ENCODE measurements around the gene ADAM10. TPM values are rescaled to one million over a fixed set of nuclear protein-coding genes. Genes with fewer than 3 reads are reported as not detected.
"Not testable (repeated sequence)": the region's sequence is repeated elsewhere in the genome, so short reads cannot be mapped to it uniquely, and the experiment has no call there.

Gene ADAM10
- polyA plus RNA-seq, 12 donors, result 78.2 to 136 (median 91.3) TPM; not detected in 1

GRCh38 chr15:58682234-58682633 is 67.3 kb downstream of the ADAM10 start:
- no peak for DNase-seq

GRCh38 chr15:58678683-58679082 is 70.8 kb downstream of the ADAM10 start:
- no peak for DNase-seq

GRCh38 chr15:58677426-58677825 is 72.1 kb downstream of the ADAM10 start:
- DNase-seq, result no peak

- DNase-seq, result no peak
Measured at GRCh38 chr15:58676766-58677165, 72.7 kb downstream of the ADAM10 start.

GRCh38 chr15:58671186-58671585 is 78.3 kb downstream of the ADAM10 start:
- DNase-seq, result no peak

- DNase-seq, result no peak
Measured at GRCh38 chr15:58669108-58669507, 80.4 kb downstream of the ADAM10 start.

- no peak for DNase-seq
Measured at GRCh38 chr15:58666957-58667356, 82.5 kb downstream of the ADAM10 start.

- no peak for DNase-seq
Measured at GRCh38 chr15:58665672-58666071, 83.8 kb downstream of the ADAM10 start.

- DNase-seq, result no peak
Measured at GRCh38 chr15:58650102-58650501, 99.4 kb downstream of the ADAM10 start.

- DNase-seq, result no peak
Measured at GRCh38 chr15:58649175-58649574, 100.3 kb downstream of the ADAM10 start.

- DNase-seq, result no peak
Measured at GRCh38 chr15:58643996-58644395, 105.5 kb downstream of the ADAM10 start.

- no peak for DNase-seq
Measured at GRCh38 chr15:58641660-58642059, 107.8 kb downstream of the ADAM10 start.

- DNase-seq, result no peak
Measured at GRCh38 chr15:58639992-58640391, 109.5 kb downstream of the ADAM10 start.

- DNase-seq, result no peak
Measured at GRCh38 chr15:58639002-58639756, 110.3 kb downstream of the ADAM10 start.

GRCh38 chr15:58632789-58633188 is 116.7 kb downstream of the ADAM10 start:
- DNase-seq, result no peak

- DNase-seq, result no peak
Measured at GRCh38 chr15:58631319-58631718, 118.2 kb downstream of the ADAM10 start.

GRCh38 chr15:58629625-58630024 is 119.9 kb downstream of the ADAM10 start:
- DNase-seq, result no peak

GRCh38 chr15:58628206-58628947 is 121.1 kb downstream of the ADAM10 start:
- no peak for DNase-seq

- no peak for DNase-seq
Measured at GRCh38 chr15:58627701-58628100, 121.8 kb downstream of the ADAM10 start.

GRCh38 chr15:58627046-58627445 is 122.5 kb downstream of the ADAM10 start:
- DNase-seq, result no peak

- DNase-seq, result no peak
Measured at GRCh38 chr15:58626378-58626777, 123.1 kb downstream of the ADAM10 start.

- DNase-seq, result no peak
Measured at GRCh38 chr15:58622877-58623276, 126.6 kb downstream of the ADAM10 start.

GRCh38 chr15:58620268-58620667 is 129.2 kb downstream of the ADAM10 start:
- DNase-seq, result not testable (repeated sequence)
